Memory B cell (primary cell): Measurements from ENCODE around the gene KRT7.
A peak's percentile ranks its signal among the peaks of the same experiment; 100 is the strongest.
"Not testable (repeated sequence)": the region's sequence is repeated elsewhere in the genome, so short reads cannot be mapped to it uniquely, and the experiment has no call there.

ENCODE experiments used
- ATAC-seq: fragments of 150-1000 bp; cut with Tn5 transposase; 2 replicates; pipeline ENCODE4 v1.10.0; 2021; ENCODE audit warnings: low read depth, mild to moderate bottlenecking, moderate library complexity
- DNase-seq, 2 donors: peaks; one replicate each; pipeline ENCODE4 v3.0.0; 2022; ENCODE audit warnings: low spot score in 2 of 2
- H3K27ac Mint-ChIP-seq: one replicate; pipeline ENCODE4 v1.8.0; 2022; ENCODE audit warnings: mild to moderate bottlenecking, moderate library complexity, mixed read lengths
- H3K27me3 Mint-ChIP-seq: one replicate; pipeline ENCODE4 v1.8.0; 2022; ENCODE audit warnings: mixed read lengths
- H3K36me3 Mint-ChIP-seq: one replicate; pipeline ENCODE4 v1.8.0; 2022; ENCODE audit warnings: mild to moderate bottlenecking, mixed read lengths
- H3K4me1 Mint-ChIP-seq: one replicate; pipeline ENCODE4 v1.8.0; 2022; ENCODE audit warnings: mixed read lengths
- H3K4me3 Mint-ChIP-seq: one replicate; pipeline ENCODE4 v1.8.0; 2022; ENCODE audit warnings: mild to moderate bottlenecking, moderate library complexity, mixed read lengths
- H3K9me3 Mint-ChIP-seq: one replicate; pipeline ENCODE4 v1.8.0; 2022; ENCODE audit warnings: mixed read lengths

KRT7 gene

GRCh38 chr12:52235001-52235764 lies 2.1 kb downstream of the KRT7 start:
- ATAC-seq (no peak), DNase-seq (no peak)
- H3K9me3 Mint-ChIP-seq: no peaks in the 10 kb centered on the region
- no peak overlapping the region for H3K27ac Mint-ChIP-seq
- H3K4me1 Mint-ChIP-seq: no peaks in the 10 kb centered on the region
- H3K4me3 Mint-ChIP-seq: no peak overlapping the region
- H3K27me3 Mint-ChIP-seq: peaks cover 30% of the 10 kb centered on the region
- no peaks in the 10 kb centered on the region for H3K36me3 Mint-ChIP-seq

DNA sequence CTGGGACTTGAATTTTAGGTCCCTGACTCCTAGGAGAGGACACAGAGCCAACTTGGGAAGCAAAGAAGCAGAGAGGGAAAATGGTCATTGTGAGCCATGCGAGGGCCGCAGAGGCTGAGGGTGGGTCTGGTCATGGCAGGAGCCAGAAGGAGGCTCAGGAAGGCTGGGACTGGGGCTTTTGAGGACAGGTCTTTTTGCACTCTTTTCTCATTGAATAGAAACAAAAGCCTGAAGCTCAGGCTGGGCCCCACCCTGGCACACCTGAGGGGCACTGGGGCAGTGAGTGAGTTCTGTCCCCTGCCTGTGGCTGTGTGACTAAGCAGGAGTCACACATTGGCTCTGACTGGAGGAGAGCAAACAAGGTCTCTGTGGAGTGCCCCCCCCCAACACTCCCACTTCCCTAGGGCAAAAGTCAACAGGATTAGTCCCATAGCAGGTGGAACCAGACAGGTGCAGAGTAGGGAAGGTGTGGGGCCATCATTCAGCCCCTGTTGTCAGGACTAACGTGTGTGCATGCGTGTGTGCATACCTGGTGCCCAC lies 2.8 kb downstream of the KRT7 start:
- no peak overlapping the region for H3K4me3 Mint-ChIP-seq
- H3K27ac Mint-ChIP-seq: no peak overlapping the region
- H3K36me3 Mint-ChIP-seq: no peaks in the 10 kb centered on the region
- H3K4me1 Mint-ChIP-seq: no peaks in the 10 kb centered on the region
- DNase-seq (no peak), ATAC-seq (no peak)
- H3K9me3 Mint-ChIP-seq: no peaks in the 10 kb centered on the region
- peaks cover 26% of the 10 kb centered on the region for H3K27me3 Mint-ChIP-seq

- Mint-ChIP-seq H3K9me3 (no peaks in the 10 kb centered on the region), H3K27ac (no peak overlapping the region), H3K27me3 (peaks cover 24% of the 10 kb centered on the region), H3K4me1 (no peaks in the 10 kb centered on the region), H3K4me3 (no peak overlapping the region), H3K36me3 (no peaks in the 10 kb centered on the region)
- ATAC-seq (no peak), DNase-seq (no peak)
Observed at GRCh38 chr12:52236386-52237050, 3.5 kb downstream of the KRT7 start.

GRCh38 chr12:52238207-52238840 lies 5.3 kb downstream of the KRT7 start:
- H3K36me3 Mint-ChIP-seq: no peaks in the 10 kb centered on the region
- no peak overlapping the region for H3K27ac Mint-ChIP-seq
- no peak overlapping the region for H3K4me3 Mint-ChIP-seq
- no peaks in the 10 kb centered on the region for H3K9me3 Mint-ChIP-seq
- H3K27me3 Mint-ChIP-seq: peaks cover 16% of the 10 kb centered on the region
- H3K4me1 Mint-ChIP-seq: no peaks in the 10 kb centered on the region
- ATAC-seq: no peak
- DNase-seq: no peak

DNA sequence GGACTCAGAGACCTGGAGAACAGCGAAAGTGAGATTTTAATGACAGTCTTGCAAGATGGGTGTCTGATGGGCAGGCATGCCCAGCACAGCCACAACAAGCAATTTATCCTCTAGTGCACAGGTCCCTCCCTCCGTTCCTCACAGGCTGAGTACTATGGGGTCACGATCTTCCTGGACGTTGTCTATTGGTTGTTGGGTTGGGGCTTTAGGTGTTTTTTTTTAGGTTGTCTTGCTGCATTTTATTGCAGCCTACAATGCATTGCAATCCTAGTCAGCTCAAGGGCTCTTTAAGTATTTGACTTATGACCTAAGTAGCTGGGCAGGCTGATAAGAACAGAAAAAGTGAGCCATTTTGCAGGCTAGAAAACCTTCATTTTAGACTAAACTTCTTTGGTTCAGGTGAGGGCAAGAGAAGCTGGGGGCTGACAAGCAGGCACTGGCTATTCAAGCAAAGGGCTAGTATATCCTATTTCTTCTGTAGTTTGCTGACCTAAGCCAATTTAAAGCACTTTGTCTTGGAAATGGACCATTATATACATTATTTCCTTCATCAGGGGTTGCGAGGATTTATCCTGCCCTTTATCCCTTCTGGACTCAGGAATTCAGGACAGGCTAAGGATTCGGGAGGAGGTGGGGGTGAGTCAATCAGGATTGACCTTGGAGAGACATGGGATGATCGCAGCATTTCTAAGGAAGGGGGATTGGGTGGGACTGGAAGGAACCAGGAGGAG lies 6.0 kb downstream of the KRT7 start:
- Mint-ChIP-seq H3K27ac (no peak overlapping the region), H3K27me3 (peaks cover 16% of the 10 kb centered on the region), H3K4me3 (no peak overlapping the region), H3K4me1 (peaks cover 5% of the 10 kb centered on the region), H3K36me3 (no peaks in the 10 kb centered on the region), H3K9me3 (no peaks in the 10 kb centered on the region)
- DNase-seq (no peak), ATAC-seq (no peak)

DNA sequence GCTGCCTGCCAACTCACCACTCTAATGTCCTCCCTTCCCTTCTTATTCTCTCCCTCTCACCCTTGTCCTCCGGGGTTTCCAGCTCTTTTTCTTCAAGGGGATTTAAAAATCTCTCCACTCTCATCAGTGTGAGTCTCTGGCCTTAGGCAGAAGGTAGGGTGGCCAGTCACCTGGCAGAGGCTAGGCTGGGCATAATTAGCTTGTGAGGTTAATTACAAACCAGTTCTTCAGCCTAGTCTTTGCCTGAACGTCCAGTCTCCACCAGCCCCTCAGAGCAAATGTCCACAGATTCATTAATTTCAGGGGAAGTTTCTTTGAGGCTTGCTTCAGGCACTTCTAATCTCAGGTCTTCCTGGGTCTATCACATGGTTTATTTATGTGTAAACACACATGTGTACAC lies 6.7 kb downstream of the KRT7 start:
- DNase-seq (no peak), ATAC-seq (no peak)
- H3K36me3 Mint-ChIP-seq: no peaks in the 10 kb centered on the region
- no peak overlapping the region for H3K4me3 Mint-ChIP-seq
- H3K9me3 Mint-ChIP-seq: no peaks in the 10 kb centered on the region
- no peak overlapping the region for H3K27ac Mint-ChIP-seq
- peaks cover 9% of the 10 kb centered on the region for H3K4me1 Mint-ChIP-seq
- H3K27me3 Mint-ChIP-seq: peaks cover 11% of the 10 kb centered on the region

DNA sequence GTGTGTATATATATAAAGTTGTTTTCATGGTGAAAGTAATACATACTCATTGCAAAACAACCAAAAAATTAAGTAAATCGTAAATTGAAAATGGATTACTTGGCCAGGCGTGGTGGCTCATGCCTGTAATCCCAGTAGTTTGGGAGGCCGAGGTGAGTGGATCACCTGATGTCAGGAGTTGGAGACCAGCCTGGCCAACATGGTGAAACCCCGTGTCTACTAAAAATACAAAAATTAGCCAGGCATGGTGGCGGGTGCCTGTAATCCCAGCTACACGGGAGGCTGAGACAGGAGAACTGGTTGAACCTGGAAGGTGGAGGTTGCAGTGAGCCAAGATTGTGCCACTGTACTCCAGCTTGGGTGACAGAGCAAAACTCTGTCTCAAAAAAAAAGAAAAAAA lies 7.2 kb downstream of the KRT7 start:
- H3K4me1 Mint-ChIP-seq, H3K27ac Mint-ChIP-seq, DNase-seq, H3K4me3 Mint-ChIP-seq, H3K9me3 Mint-ChIP-seq, H3K36me3 Mint-ChIP-seq, ATAC-seq: not testable (repeated sequence)
- peaks cover 11% of the 10 kb centered on the region for H3K27me3 Mint-ChIP-seq

- no peak for DNase-seq
- no peak overlapping the region for H3K27ac Mint-ChIP-seq
- no peaks in the 10 kb centered on the region for H3K36me3 Mint-ChIP-seq
- peaks cover 9% of the 10 kb centered on the region for H3K4me1 Mint-ChIP-seq
- peaks cover 10% of the 10 kb centered on the region for H3K27me3 Mint-ChIP-seq
- no peak for ATAC-seq
- H3K9me3 Mint-ChIP-seq: no peaks in the 10 kb centered on the region
- H3K4me3 Mint-ChIP-seq: no peak overlapping the region
Observed at GRCh38 chr12:52241205-52241842, 8.3 kb downstream of the KRT7 start.

GRCh38 chr12:52242442-52243258 lies 9.6 kb downstream of the KRT7 start:
- ATAC-seq (no peak), DNase-seq (no peak)
- Mint-ChIP-seq H3K9me3 (no peaks in the 10 kb centered on the region), H3K36me3 (no peaks in the 10 kb centered on the region), H3K27ac (no peak overlapping the region), H3K27me3 (peaks cover 10% of the 10 kb centered on the region), H3K4me3 (no peak overlapping the region), H3K4me1 (peaks cover 9% of the 10 kb centered on the region)

DNA sequence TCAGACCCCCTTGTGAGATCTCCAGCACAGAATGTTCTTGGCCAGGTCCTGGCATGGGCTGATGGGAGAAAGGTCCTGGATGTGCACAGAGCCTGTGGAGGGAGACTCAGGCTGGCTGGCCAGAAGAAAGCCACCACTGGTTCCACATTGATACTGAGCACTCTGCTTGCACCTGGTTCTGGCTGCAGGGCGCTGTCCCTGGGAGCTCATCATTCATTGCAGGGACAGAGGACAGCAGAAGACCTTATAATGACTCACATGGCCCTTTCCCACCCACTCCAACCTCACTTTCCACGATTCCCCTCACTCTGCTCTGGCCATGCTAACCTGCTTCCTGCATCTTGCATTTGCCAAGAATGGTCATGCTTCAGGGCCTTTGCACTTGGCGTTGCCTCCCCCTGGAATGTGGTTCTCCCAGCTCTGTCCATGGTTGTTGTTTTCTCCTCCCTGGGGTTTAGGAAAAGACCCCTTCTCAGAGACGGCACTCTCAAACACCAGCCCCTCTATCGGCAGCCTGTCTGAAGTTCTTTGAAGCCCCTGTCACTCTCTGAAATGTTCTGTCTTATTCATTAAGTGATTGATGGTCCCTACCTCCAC lies 10.3 kb downstream of the KRT7 start:
- peaks cover 9% of the 10 kb centered on the region for H3K4me1 Mint-ChIP-seq
- no peak overlapping the region for H3K27ac Mint-ChIP-seq
- no peaks in the 10 kb centered on the region for H3K9me3 Mint-ChIP-seq
- ATAC-seq (no peak), DNase-seq (no peak)
- peaks cover 16% of the 10 kb centered on the region for H3K27me3 Mint-ChIP-seq
- no peak overlapping the region for H3K4me3 Mint-ChIP-seq
- H3K36me3 Mint-ChIP-seq: no peaks in the 10 kb centered on the region

GRCh38 chr12:52243856-52244614 lies 11.0 kb downstream of the KRT7 start:
- Mint-ChIP-seq H3K27ac (no peak overlapping the region), H3K27me3 (peaks cover 16% of the 10 kb centered on the region), H3K4me1 (peaks cover 9% of the 10 kb centered on the region), H3K36me3 (no peaks in the 10 kb centered on the region), H3K9me3 (no peaks in the 10 kb centered on the region), H3K4me3 (no peak overlapping the region)
- ATAC-seq (peak; percentile 85), DNase-seq (no peak)

DNA sequence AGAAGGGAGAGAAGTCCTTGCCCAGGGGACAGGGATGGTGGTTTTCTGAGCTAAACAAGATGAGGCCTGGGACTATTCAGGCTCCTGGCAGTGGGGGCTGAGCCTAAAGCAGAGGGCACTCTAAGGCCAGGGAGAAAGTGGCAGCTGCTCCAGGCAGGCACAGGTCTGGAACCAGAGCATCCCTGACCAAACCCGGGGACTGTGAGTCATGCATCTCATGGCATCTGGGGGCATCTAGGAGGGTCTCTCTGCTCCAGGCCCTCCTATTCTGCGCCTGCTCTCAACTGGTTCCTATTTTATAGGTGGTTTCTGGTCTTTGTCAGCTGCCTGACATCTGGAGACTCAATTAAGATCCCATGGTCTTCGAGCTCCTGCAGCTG lies 11.6 kb downstream of the KRT7 start:
- Mint-ChIP-seq H3K9me3 (no peaks in the 10 kb centered on the region), H3K4me1 (peaks cover 9% of the 10 kb centered on the region), H3K4me3 (no peak overlapping the region), H3K27ac (no peak overlapping the region), H3K36me3 (no peaks in the 10 kb centered on the region), H3K27me3 (peaks cover 19% of the 10 kb centered on the region)
- ATAC-seq: no peak
- DNase-seq: no peak
